ENCODE results near the gene MYL10. TPM values are rescaled to one million over a fixed set of nuclear protein-coding genes. Genes with fewer than 3 reads are reported as not detected.

The MYL10 gene
- total and polyA plus RNA-seq, 2 experiments from 2014 or later = 0.23 to 1.2 TPM

DNA sequence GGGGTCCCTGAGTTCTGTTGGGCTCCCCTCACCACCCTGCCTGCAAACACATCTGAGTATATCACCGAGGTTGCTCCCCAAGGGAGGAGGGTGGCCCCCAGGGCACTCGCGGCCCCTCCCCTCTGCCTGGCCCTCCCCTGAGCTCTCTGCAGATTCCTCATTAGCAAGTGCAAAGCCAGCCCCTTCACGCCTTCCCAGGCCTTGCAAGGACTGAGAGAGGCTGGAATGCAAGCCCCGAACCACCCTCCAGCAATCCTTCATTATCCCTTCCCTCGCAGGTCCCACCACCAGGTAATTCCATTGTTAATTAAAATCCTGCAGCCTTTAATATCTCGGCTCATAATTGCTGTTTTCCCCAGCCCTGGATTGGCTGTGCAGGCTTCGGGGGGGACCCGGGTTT is 35.3 kb upstream of the MYL10 start:
- DNase-seq (ENCODE audit: low spot score) = no peak
- Histone ChIP-seq H3K9me3 (ENCODE audit: low read depth) (no peaks in the 10 kb centered on the region), H3K9me2 (replicated peaks; ENCODE audit: insufficient read depth) (no peaks in the 10 kb centered on the region), H3K27ac (no peak overlapping the region), H3K4me1 (ENCODE audit: insufficient read depth) (no peaks in the 10 kb centered on the region), H2AFZ (no peak overlapping the region), H3K4me2 (no peak overlapping the region), H3K79me2 (no peaks in the 10 kb centered on the region), H3K4me3 (no peak overlapping the region), H4K20me1 (ENCODE audit: insufficient read depth, poor library complexity, severe bottlenecking) (no peaks in the 10 kb centered on the region), H3K27me3 (no peaks in the 10 kb centered on the region), H3K36me3 (replicated peaks; ENCODE audit: insufficient read depth, low read depth) (no peaks in the 10 kb centered on the region)
- TF ChIP-seq EZH2 (IDR thresholded peaks at IDR 0.05; ENCODE audit: borderline replicate concordance) = no peak
- TF ChIP-seq, protein P1, sequence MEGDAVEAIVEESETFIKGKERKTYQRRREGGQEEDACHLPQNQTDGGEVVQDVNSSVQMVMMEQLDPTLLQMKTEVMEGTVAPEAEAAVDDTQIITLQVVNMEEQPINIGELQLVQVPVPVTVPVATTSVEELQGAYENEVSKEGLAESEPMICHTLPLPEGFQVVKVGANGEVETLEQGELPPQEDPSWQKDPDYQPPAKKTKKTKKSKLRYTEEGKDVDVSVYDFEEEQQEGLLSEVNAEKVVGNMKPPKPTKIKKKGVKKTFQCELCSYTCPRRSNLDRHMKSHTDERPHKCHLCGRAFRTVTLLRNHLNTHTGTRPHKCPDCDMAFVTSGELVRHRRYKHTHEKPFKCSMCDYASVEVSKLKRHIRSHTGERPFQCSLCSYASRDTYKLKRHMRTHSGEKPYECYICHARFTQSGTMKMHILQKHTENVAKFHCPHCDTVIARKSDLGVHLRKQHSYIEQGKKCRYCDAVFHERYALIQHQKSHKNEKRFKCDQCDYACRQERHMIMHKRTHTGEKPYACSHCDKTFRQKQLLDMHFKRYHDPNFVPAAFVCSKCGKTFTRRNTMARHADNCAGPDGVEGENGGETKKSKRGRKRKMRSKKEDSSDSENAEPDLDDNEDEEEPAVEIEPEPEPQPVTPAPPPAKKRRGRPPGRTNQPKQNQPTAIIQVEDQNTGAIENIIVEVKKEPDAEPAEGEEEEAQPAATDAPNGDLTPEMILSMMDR (IDR thresholded peaks at IDR 0.05; ENCODE audit: poor library complexity) = no peak
- TF ChIP-seq EZH2phosphoT487 (IDR thresholded peaks at IDR 0.05; ENCODE audit: low read depth, severe bottlenecking, unreplicated experiment) = no peak
- WGBS (ENCODE audit: low lambda C conversion rate, missing lambda C conversion rate) = 44% methylated on average over 8 of the region's 9 CpGs

DNA sequence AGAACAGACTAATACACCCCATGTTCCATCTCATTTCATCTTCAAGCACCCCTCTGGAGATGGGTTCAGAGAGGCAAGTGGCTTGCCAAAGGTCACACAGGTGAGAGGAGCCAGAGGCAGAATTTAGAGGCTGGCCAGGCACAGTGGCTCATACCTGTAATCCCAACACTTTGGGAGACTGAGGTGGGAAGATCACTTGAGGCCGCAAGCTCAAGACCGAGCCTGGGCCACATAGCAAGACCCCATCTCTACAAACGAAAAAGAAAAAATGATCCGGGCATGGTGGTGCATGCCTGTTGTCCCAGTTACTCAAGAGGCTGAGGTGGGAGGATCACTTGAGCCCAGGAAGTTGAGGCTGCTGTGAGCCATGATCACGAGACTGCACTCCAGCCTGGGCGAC is 34.7 kb upstream of the MYL10 start:
- Histone ChIP-seq H3K27ac (no peak overlapping the region), H3K4me1 (ENCODE audit: insufficient read depth) (no peaks in the 10 kb centered on the region), H3K79me2 (no peaks in the 10 kb centered on the region), H3K4me2 (no peak overlapping the region), H3K4me3 (no peak overlapping the region), H3K9me3 (ENCODE audit: low read depth) (no peaks in the 10 kb centered on the region), H3K27me3 (no peaks in the 10 kb centered on the region), H2AFZ (no peak overlapping the region), H3K36me3 (replicated peaks; ENCODE audit: insufficient read depth, low read depth) (no peaks in the 10 kb centered on the region), H3K9me2 (replicated peaks; ENCODE audit: insufficient read depth) (no peaks in the 10 kb centered on the region), H4K20me1 (ENCODE audit: insufficient read depth, poor library complexity, severe bottlenecking) (no peaks in the 10 kb centered on the region)
- no peak for TF ChIP-seq EZH2phosphoT487 (IDR thresholded peaks at IDR 0.05; ENCODE audit: low read depth, severe bottlenecking, unreplicated experiment)
- TF ChIP-seq, protein P1 (IDR thresholded peaks at IDR 0.05; ENCODE audit: poor library complexity) = no peak
- TF ChIP-seq EZH2 (IDR thresholded peaks at IDR 0.05; ENCODE audit: borderline replicate concordance) = no peak
- no peak for DNase-seq (ENCODE audit: low spot score)
- WGBS (ENCODE audit: low lambda C conversion rate, missing lambda C conversion rate) = 97% methylated on average over 6 of the region's 6 CpGs

DNA sequence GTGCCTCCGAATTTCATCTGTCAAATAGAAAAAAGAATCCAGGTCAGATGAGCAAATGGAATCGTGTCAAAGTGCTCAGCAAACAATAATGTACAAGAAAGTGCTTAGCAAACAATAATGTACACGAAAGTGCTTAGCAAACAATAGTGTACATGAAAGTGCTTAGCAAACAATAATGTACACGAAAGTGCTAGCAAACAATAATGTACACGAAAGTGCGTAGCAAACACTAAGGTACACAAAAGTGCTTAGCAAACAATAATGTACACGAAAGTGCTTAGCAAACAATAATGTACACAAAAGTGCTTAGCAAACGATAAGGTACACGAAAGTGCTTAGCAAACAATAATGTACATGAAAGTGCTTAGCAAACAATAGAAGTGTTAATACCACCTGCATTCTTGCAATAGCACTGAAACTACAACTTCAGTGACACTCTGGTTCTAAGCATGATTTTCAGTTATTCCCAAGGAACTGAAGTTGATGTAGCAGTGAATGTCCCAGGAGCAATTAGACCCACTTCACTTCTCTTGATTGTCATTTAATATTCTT is 33.4 kb upstream of the MYL10 start:
- Histone ChIP-seq H3K4me3 (no peak overlapping the region), H3K27ac (no peak overlapping the region), H2AFZ (no peak overlapping the region), H3K9me3 (ENCODE audit: low read depth) (no peaks in the 10 kb centered on the region), H3K79me2 (no peaks in the 10 kb centered on the region), H3K9me2 (replicated peaks; ENCODE audit: insufficient read depth) (no peaks in the 10 kb centered on the region), H3K4me1 (ENCODE audit: insufficient read depth) (no peaks in the 10 kb centered on the region), H3K27me3 (no peaks in the 10 kb centered on the region), H3K36me3 (replicated peaks; ENCODE audit: insufficient read depth, low read depth) (no peaks in the 10 kb centered on the region), H3K4me2 (no peak overlapping the region), H4K20me1 (ENCODE audit: insufficient read depth, poor library complexity, severe bottlenecking) (no peaks in the 10 kb centered on the region)
- WGBS (ENCODE audit: low lambda C conversion rate, missing lambda C conversion rate) = 69% methylated on average over 9 of the region's 9 CpGs
- TF ChIP-seq, protein P1 (IDR thresholded peaks at IDR 0.05; ENCODE audit: poor library complexity) = no peak
- TF ChIP-seq EZH2 (IDR thresholded peaks at IDR 0.05; ENCODE audit: borderline replicate concordance) = no peak
- TF ChIP-seq EZH2phosphoT487 (IDR thresholded peaks at IDR 0.05; ENCODE audit: low read depth, severe bottlenecking, unreplicated experiment) = no peak
- DNase-seq (ENCODE audit: low spot score) = no peak
